ENCODE data around the gene P3R3URF.

The P3R3URF gene

DNA sequence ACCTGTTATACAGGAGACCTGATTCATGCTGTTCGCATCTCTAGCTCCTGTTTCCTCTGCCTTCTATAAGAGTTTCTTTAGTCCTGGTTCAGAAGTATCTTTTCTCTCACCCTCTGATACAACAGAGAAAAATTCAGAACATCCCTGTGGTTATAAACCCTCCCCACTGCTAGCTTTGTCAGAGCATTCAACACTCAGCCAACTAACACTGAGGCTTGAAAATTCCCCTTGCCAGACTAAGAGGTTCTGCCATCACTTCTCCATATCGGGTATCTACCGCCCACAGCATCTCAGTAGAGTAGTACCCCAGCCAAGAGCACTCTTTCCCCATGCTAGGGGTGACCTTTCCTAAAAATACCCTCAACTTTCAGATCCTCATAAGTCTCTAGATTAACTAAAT lies 24.3 kb downstream of the P3R3URF start:
- H3K9me3 ChIP-seq (ENCODE audit: control insufficient read depth, insufficient read depth, low read depth, low read length) = no peaks in the 10 kb centered on the region
- no peaks in the 10 kb centered on the region for H3K4me1 ChIP-seq (ENCODE audit: control insufficient read depth, insufficient read depth, low read length)
- H3K36me3 ChIP-seq (ENCODE audit: control insufficient read depth, insufficient read depth, low read length) = no peaks in the 10 kb centered on the region
- no peaks in the 10 kb centered on the region for H3K27me3 ChIP-seq (ENCODE audit: control insufficient read depth, insufficient read depth, low read length)
- H3K4me3 ChIP-seq (ENCODE audit: low read depth, low read length) = no peak overlapping the region
- H3K27ac ChIP-seq (ENCODE audit: low read depth, low read length) = no peak overlapping the region
- H3K9ac ChIP-seq (ENCODE audit: low read length) = no peak overlapping the region

DNA sequence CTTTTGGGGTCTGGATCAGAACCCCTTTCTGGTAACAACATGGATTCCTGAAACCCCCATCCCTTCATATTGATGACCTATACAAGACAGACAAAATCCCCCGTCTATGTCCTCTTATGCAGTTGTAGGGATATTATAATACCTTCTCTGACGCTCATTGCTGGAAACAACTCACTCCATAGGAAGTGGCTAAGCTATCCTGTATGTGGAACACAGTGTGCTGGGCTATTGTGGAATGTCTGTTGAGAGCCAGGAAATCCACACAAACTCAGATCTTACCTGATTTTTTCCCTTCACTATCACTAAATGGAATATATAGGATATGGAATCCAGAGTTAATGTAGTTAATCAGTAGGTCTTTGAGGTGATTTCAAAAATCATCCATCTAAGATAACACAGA lies 26.2 kb downstream of the P3R3URF start:
- no peaks in the 10 kb centered on the region for H3K4me1 ChIP-seq (ENCODE audit: control insufficient read depth, insufficient read depth, low read length)

DNA sequence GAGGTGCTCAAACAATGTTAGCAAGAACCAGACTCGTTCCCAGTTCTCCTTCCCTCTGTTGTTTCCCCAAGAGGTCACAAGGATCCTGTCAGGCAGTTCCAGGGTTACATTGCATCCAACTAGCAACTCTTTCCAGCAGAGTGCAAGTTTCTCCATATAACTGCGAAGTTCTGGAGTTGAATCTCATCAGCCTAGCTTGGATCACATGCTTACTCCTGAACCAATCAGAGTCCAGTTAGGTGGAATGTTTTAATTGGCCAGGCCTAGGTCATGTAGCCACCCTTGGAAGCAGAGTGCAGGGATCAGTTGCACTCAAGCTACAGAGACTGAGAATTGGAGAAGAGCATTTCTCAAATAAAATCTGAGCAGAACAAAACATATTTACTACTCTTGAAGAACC lies 28.0 kb downstream of the P3R3URF start:
- Histone ChIP-seq H3K9ac (ENCODE audit: low read length) (no peak overlapping the region), H3K4me1 (ENCODE audit: control insufficient read depth, insufficient read depth, low read length) (no peaks in the 10 kb centered on the region), H3K9me3 (ENCODE audit: control insufficient read depth, insufficient read depth, low read depth, low read length) (no peaks in the 10 kb centered on the region), H3K27me3 (ENCODE audit: control insufficient read depth, insufficient read depth, low read length) (no peaks in the 10 kb centered on the region), H3K36me3 (ENCODE audit: control insufficient read depth, insufficient read depth, low read length) (no peaks in the 10 kb centered on the region), H3K4me3 (ENCODE audit: low read depth, low read length) (no peak overlapping the region), H3K27ac (ENCODE audit: low read depth, low read length) (no peak overlapping the region)

More for the DNA sequence above, 26.2 kb downstream of the P3R3URF start:
- Histone ChIP-seq H3K9me3 (ENCODE audit: control insufficient read depth, insufficient read depth, low read depth, low read length) (no peaks in the 10 kb centered on the region), H3K27me3 (ENCODE audit: control insufficient read depth, insufficient read depth, low read length) (no peaks in the 10 kb centered on the region), H3K36me3 (ENCODE audit: control insufficient read depth, insufficient read depth, low read length) (no peaks in the 10 kb centered on the region), H3K9ac (ENCODE audit: low read length) (no peak overlapping the region), H3K27ac (ENCODE audit: low read depth, low read length) (no peak overlapping the region), H3K4me3 (ENCODE audit: low read depth, low read length) (no peak overlapping the region)

DNA sequence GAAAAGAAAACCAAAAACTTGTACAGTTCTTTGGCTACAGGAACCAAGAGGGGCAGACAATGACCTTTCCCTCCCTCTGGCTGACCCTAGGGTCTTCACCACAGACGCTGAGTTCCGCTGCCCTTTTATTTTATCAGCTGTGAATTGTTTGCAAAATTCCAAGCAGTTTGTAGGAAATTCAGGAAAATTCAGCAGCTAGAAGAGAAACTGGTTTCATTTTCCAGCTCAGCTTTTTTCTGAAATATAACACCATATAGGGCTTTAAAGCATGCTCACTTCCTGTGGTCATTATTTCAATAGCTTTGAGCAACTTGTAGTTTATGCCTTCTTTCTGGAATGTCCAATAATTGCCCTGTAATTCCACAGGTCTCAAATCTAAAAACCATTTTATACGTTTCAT lies 38.4 kb downstream of the P3R3URF start:
- no peak overlapping the region for H3K9ac ChIP-seq (ENCODE audit: low read length)
- no peaks in the 10 kb centered on the region for H3K27me3 ChIP-seq (ENCODE audit: control insufficient read depth, insufficient read depth, low read length)
- H3K27ac ChIP-seq (ENCODE audit: low read depth, low read length) = no peak overlapping the region
- peaks cover 14% of the 10 kb centered on the region; the same call in 1 of the 2 replicates for H3K4me1 ChIP-seq (ENCODE audit: control insufficient read depth, insufficient read depth, low read length)
- H3K36me3 ChIP-seq (ENCODE audit: control insufficient read depth, insufficient read depth, low read length) = no peaks in the 10 kb centered on the region
- no peak overlapping the region for H3K4me3 ChIP-seq (ENCODE audit: low read depth, low read length)
- H3K9me3 ChIP-seq (ENCODE audit: control insufficient read depth, insufficient read depth, low read depth, low read length) = no peaks in the 10 kb centered on the region

DNA sequence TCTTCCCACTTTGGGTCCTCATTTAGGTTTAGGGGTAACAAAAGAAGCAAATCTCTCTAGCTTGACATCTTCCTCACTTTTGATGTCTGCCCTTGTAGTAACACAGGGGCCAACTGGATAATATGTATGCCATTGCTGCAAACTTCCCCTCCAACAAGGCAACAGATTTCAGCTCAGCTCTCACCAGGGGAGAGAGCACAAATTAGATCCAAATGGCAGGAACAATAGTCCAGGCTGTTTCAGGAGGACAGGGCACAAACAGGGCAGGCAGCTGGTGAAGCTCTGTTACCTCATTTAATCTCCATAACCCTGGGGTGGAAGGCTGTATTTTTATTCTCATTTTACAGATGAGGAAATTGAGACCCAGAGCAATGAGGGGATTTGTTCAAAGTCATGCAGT lies 39.6 kb downstream of the P3R3URF start:
- H3K27ac ChIP-seq (ENCODE audit: low read depth, low read length) = no peak overlapping the region
- no peaks in the 10 kb centered on the region for H3K9me3 ChIP-seq (ENCODE audit: control insufficient read depth, insufficient read depth, low read depth, low read length)
- peaks cover 14% of the 10 kb centered on the region; the same call in 1 of the 2 replicates for H3K4me1 ChIP-seq (ENCODE audit: control insufficient read depth, insufficient read depth, low read length)
- H3K4me3 ChIP-seq (ENCODE audit: low read depth, low read length) = no peak overlapping the region
- H3K36me3 ChIP-seq (ENCODE audit: control insufficient read depth, insufficient read depth, low read length) = no peaks in the 10 kb centered on the region
- H3K27me3 ChIP-seq (ENCODE audit: control insufficient read depth, insufficient read depth, low read length) = no peaks in the 10 kb centered on the region
- H3K9ac ChIP-seq (ENCODE audit: low read length) = no peak overlapping the region

DNA sequence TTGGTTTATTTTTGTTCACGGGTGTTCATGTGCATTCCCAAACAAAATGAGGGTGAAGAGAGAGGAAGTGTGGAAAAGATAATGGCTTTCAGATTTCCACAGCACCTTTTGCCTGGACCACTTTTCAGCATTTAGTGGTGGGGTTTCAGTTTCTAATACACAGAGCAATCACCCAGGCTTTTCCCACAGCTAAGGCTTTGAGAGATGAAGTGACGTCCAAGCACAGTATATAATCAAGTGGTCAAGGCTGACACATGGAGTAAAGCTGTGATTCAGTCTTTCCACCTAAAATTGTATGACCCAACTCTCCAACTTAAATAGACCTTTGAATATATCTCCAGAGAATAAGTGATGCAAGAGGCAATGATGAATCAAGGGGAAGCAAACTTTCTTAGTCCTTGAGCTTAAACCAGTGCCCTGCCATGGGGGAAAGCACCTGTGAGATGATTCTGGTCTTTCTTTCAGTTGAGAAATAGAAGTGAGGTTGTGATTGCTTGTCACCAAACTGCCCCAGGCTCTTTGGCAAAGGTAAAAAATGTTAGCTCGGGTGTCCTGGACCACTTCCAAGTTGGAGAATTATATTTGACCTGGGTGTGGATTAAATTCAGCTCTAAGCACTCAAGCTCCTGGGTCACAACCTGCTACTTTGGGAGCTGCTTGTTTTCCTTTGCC lies 41.5 kb downstream of the P3R3URF start:
- H3K36me3 ChIP-seq (ENCODE audit: control insufficient read depth, insufficient read depth, low read length) = no peaks in the 10 kb centered on the region
- no peak overlapping the region for H3K4me3 ChIP-seq (ENCODE audit: low read depth, low read length)
- H3K9me3 ChIP-seq (ENCODE audit: control insufficient read depth, insufficient read depth, low read depth, low read length) = no peaks in the 10 kb centered on the region
- peaks cover 21% of the 10 kb centered on the region; the same call in 1 of the 2 replicates for H3K4me1 ChIP-seq (ENCODE audit: control insufficient read depth, insufficient read depth, low read length)
- no peak overlapping the region for H3K27ac ChIP-seq (ENCODE audit: low read depth, low read length)
- no peak overlapping the region for H3K9ac ChIP-seq (ENCODE audit: low read length)
- peaks cover 11% of the 10 kb centered on the region; the same call in 1 of the 2 replicates for H3K27me3 ChIP-seq (ENCODE audit: control insufficient read depth, insufficient read depth, low read length)

DNA sequence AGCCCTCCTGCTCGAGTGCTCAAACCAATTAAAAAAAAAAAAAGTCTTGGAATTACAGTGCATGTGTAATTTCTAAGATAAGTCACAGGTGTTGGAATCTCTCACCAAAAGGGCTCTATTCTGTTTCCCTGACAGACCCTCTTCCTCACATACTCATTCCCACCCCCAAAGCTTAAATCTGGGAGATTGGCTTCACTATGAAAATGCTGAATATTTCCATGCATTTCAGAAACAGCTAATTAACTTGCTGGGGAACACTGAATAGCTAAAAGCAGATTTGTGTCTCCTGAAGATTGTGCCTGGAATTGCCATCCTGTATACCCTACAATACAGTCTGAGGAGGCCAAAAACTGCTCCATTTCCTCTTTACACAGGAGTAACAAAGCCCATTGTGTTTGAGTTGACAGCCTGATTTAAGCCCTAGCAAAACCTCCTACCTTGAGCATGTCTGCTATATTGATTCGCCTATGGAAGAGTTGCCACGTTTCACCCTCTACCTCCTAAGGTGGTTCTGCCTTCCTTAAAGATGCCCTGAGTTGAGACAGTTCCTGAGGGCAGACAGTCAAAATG lies 42.4 kb downstream of the P3R3URF start:
- no peaks in the 10 kb centered on the region for H3K36me3 ChIP-seq (ENCODE audit: control insufficient read depth, insufficient read depth, low read length)
- peaks cover 11% of the 10 kb centered on the region; the same call in 1 of the 2 replicates for H3K27me3 ChIP-seq (ENCODE audit: control insufficient read depth, insufficient read depth, low read length)
- no peaks in the 10 kb centered on the region for H3K9me3 ChIP-seq (ENCODE audit: control insufficient read depth, insufficient read depth, low read depth, low read length)
- H3K4me1 ChIP-seq (ENCODE audit: control insufficient read depth, insufficient read depth, low read length) = peaks cover 21% of the 10 kb centered on the region; the same call in 1 of the 2 replicates
- H3K4me3 ChIP-seq (ENCODE audit: low read depth, low read length) = peak overlapping the region; percentile 74
- no peak overlapping the region for H3K27ac ChIP-seq (ENCODE audit: low read depth, low read length)
- peak overlapping the region; percentile 90 for H3K9ac ChIP-seq (ENCODE audit: low read length)

DNA sequence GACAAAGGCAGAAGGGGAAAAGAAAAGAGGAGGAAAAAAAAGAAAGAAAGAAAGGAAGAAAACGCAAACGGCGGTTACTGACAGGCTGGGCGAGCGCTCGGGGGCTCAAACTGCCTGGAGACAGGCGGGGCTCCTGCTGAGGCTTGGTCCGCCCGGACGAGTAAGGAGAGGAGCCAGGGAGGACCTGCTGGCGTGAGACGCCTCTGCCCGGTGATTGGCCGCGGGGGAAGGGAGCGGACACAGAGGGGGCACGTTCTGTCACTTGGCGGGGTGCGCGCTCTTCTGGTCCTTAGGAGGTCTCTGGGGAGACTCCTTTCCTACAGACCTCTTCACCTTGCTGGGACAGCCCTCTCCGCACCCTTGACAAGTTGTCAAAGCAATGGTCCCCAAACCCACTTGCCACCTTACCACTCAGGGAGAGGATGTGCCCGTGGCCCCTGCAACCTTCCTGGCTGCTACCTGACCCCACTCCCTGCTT lies 43.1 kb downstream of the P3R3URF start:
- Histone ChIP-seq H3K27me3 (ENCODE audit: control insufficient read depth, insufficient read depth, low read length) (peaks cover 11% of the 10 kb centered on the region; the same call in 1 of the 2 replicates), H3K9ac (ENCODE audit: low read length) (peak overlapping the region; percentile 90), H3K4me1 (ENCODE audit: control insufficient read depth, insufficient read depth, low read length) (peaks cover 21% of the 10 kb centered on the region; the same call in 1 of the 2 replicates), H3K27ac (ENCODE audit: low read depth, low read length) (peak overlapping the region; percentile 99), H3K9me3 (ENCODE audit: control insufficient read depth, insufficient read depth, low read depth, low read length) (no peaks in the 10 kb centered on the region), H3K4me3 (ENCODE audit: low read depth, low read length) (peak overlapping the region; percentile 74), H3K36me3 (ENCODE audit: control insufficient read depth, insufficient read depth, low read length) (no peaks in the 10 kb centered on the region)

DNA sequence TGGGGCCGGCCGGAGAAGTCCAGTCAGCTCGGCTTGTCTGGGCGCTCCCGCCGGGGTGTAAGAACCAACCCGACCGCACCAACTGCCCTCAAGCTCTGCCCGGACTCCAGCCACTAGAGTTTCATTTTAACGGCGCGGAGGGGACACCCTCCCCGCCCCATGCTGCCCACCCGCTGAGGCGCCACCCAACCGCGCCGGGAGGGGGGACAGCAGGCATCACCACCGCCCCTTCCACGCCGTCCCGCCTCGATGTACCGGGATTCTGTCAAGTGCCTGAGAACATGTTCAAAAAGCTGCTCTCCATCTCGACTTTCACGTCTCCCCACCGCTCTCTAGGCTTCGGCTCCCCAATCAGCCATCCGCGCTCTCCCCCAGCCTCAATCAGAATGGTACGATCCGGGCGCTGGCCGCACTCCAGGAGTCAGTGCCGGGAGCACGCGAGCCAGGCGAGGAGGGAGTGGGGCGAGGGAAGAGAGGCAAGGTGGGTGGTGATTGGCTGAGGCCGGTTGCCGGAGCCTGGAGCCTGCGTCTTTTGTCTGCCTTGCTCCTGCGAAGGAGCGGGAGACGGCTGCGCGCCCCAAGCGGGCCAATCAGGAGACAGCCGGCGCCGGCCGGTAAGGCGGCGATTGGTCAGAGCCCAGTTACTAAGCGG lies 43.6 kb downstream of the P3R3URF start, which contains the start of gene PIK3R3:
Gene PIK3R3, minus strand, starts transcription at position 101 of the 652 bp plus-strand sequence. CDS start 677 bp downstream, outside the sequence.
- H3K9ac ChIP-seq (ENCODE audit: low read length) = peak within 1 kb of the TSS; percentile 99
- H3K4me3 ChIP-seq (ENCODE audit: low read depth, low read length) = peak within 1 kb of the TSS; percentile 74
- no peaks in the 10 kb centered on the region for H3K36me3 ChIP-seq (ENCODE audit: control insufficient read depth, insufficient read depth, low read length)
- peak within 1 kb of the TSS; percentile 99 for H3K27ac ChIP-seq (ENCODE audit: low read depth, low read length)
- H3K27me3 ChIP-seq (ENCODE audit: control insufficient read depth, insufficient read depth, low read length) = peaks cover 11% of the 10 kb centered on the region; the same call in 1 of the 2 replicates
- peaks cover 21% of the 10 kb centered on the region; the same call in 1 of the 2 replicates for H3K4me1 ChIP-seq (ENCODE audit: control insufficient read depth, insufficient read depth, low read length)
- H3K9me3 ChIP-seq (ENCODE audit: control insufficient read depth, insufficient read depth, low read depth, low read length) = no peaks in the 10 kb centered on the region

DNA sequence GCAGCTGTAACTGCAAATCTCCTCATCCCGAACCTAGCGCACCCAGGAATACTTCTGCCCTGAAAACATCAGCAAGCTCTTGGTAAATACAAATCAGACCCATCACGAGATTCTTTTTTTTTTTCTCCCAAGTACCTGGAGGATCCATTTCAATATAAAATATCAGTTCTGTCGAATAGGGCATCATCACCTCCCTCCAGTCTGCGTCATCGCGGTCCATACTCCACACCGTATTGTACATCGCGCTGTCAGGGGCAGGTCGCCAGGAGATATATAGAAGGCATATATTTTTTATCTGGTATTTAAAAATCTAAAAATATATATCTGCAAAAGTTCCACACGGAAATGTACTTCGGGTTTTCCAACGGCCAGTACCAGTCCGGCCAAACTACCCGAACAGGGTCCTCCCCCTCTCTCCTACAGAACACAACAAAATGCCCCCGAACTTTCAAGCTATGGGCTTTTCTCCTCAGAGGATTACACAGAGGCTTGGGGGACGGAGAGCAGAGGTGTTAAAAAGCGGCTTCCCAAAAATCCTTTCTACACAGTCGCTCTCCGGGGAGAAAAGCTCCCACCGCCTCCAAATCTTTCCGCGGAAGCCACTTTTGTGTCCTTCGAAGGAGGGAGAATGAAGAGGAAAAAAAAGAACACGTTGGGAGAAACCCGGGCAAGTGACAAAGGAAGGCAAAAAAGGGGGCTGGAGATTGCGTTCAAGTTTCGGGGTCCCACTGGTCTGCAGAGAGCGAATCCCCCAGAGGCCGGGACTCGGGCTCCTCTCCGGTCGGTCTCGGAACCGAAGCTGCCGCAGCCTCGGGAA lies 44.4 kb downstream of the P3R3URF start:
- Histone ChIP-seq H3K4me3 (ENCODE audit: low read depth, low read length) (peak overlapping the region; percentile 74), H3K9me3 (ENCODE audit: control insufficient read depth, insufficient read depth, low read depth, low read length) (no peaks in the 10 kb centered on the region), H3K4me1 (ENCODE audit: control insufficient read depth, insufficient read depth, low read length) (peaks cover 21% of the 10 kb centered on the region; the same call in 1 of the 2 replicates), H3K36me3 (ENCODE audit: control insufficient read depth, insufficient read depth, low read length) (no peaks in the 10 kb centered on the region), H3K27ac (ENCODE audit: low read depth, low read length) (peak overlapping the region; percentile 99), H3K9ac (ENCODE audit: low read length) (peak overlapping the region; percentile 99), H3K27me3 (ENCODE audit: control insufficient read depth, insufficient read depth, low read length) (peaks cover 11% of the 10 kb centered on the region; the same call in 1 of the 2 replicates)
